ENCODE data around the gene RNF8. TPM values are rescaled to one million over a fixed set of nuclear protein-coding genes. Genes with fewer than 3 reads are reported as not detected.
A peak's percentile ranks its signal among the peaks of the same experiment; 100 is the strongest.
"Not testable (repeated sequence)": the region's sequence is repeated elsewhere in the genome, so short reads cannot be mapped to it uniquely, and the experiment has no call there.

RNF8 gene
- total RNA-seq, 1 experiment from 2014 or later = 22.0 TPM

DNA sequence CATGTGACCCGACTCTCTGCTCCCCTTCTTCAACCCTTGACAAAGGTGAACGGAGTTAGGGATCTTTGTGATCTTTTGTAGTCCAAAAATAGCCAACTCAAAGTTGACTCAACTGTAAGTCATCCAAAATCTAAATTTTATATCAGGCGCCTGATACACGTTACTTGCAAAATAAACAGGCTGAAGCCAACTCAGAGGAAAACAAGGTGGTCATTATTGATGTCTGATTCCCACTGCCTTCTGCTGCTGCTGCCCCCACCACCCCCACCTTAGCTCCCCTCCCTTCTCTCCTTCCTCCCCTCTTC lies 13.2 kb upstream of the RNF8 start:
- no peaks in the 10 kb centered on the region for H3K4me1 Mint-ChIP-seq (ENCODE audit: insufficient read depth, unreplicated experiment)
- peaks cover 12% of the 10 kb centered on the region for H3K36me3 Mint-ChIP-seq (ENCODE audit: insufficient read depth, unreplicated experiment)
- peaks cover 16% of the 10 kb centered on the region for H3K27me3 Mint-ChIP-seq (ENCODE audit: insufficient read depth, unreplicated experiment)
- ChIA-PET POLR2A (no interaction called here), CTCF (interaction anchor here (1.4 to 2.5 kb wide), 2 partner anchors 15 to 17 kb away, joined by 5 to 11 read pairs; no protein-coding TSS in a partner anchor)
- no TSS peak for BruUV-seq (replicated peaks)
- no peak for TF ChIP-seq CTCF (IDR thresholded peaks at IDR 0.05; ENCODE audit: unreplicated experiment)
- H3K9me3 Mint-ChIP-seq (ENCODE audit: unreplicated experiment) = no peaks in the 10 kb centered on the region
- intact Hi-C loops (cut with micrococcal nuclease) = no loop called here
- H3K4me3 Mint-ChIP-seq (ENCODE audit: unreplicated experiment) = no peak overlapping the region
- H3K27ac Mint-ChIP-seq (ENCODE audit: low read depth, unreplicated experiment) = no peak overlapping the region
- peak; percentile 1 for DNase-seq (ENCODE audit: unreplicated experiment)

- peaks cover 16% of the 10 kb centered on the region for H3K27me3 Mint-ChIP-seq (ENCODE audit: insufficient read depth, unreplicated experiment)
- no peak for TF ChIP-seq CTCF (IDR thresholded peaks at IDR 0.05; ENCODE audit: unreplicated experiment)
- DNase-seq (ENCODE audit: unreplicated experiment) = no peak
- H3K4me1 Mint-ChIP-seq (ENCODE audit: insufficient read depth, unreplicated experiment) = no peaks in the 10 kb centered on the region
- H3K4me3 Mint-ChIP-seq (ENCODE audit: unreplicated experiment) = no peak overlapping the region
- H3K27ac Mint-ChIP-seq (ENCODE audit: low read depth, unreplicated experiment) = no peak overlapping the region
- H3K9me3 Mint-ChIP-seq (ENCODE audit: unreplicated experiment) = no peaks in the 10 kb centered on the region
- CTCF ChIA-PET = interaction anchor here (1.8 kb wide), 1 partner anchor 18 kb away, joined by 4 read pairs; no protein-coding TSS in a partner anchor
- H3K36me3 Mint-ChIP-seq (ENCODE audit: insufficient read depth, unreplicated experiment) = peaks cover 5% of the 10 kb centered on the region
- POLR2A ChIA-PET = no interaction called here
- intact Hi-C loops (cut with micrococcal nuclease) = no loop called here
- no TSS peak for BruUV-seq (replicated peaks)
These were observed 10.5 kb upstream of the RNF8 start for GRCh38 chr6:37343248-37343647.

GRCh38 chr6:37344308-37344707 lies 9.5 kb upstream of the RNF8 start:
- no TSS peak for BruUV-seq (replicated peaks)
- no peaks in the 10 kb centered on the region for H3K9me3 Mint-ChIP-seq (ENCODE audit: unreplicated experiment)
- DNase-seq (ENCODE audit: unreplicated experiment) = no peak
- H3K4me3 Mint-ChIP-seq (ENCODE audit: unreplicated experiment) = no peak overlapping the region
- ChIA-PET POLR2A (interaction anchor here (0.6 kb wide), 1 partner anchor 42 kb away, joined by 3 read pairs; no protein-coding TSS in a partner anchor), CTCF (interaction anchor here (0.7 to 1.8 kb wide), 3 partner anchors 19 to 171 kb away, joined by 3 to 4 read pairs (median 3); no protein-coding TSS in a partner anchor)
- intact Hi-C loops (cut with micrococcal nuclease) = no loop called here
- H3K36me3 Mint-ChIP-seq (ENCODE audit: insufficient read depth, unreplicated experiment) = peaks cover 3% of the 10 kb centered on the region
- H3K4me1 Mint-ChIP-seq (ENCODE audit: insufficient read depth, unreplicated experiment) = no peaks in the 10 kb centered on the region
- TF ChIP-seq CTCF (IDR thresholded peaks at IDR 0.05; ENCODE audit: unreplicated experiment) = no peak
- no peak overlapping the region for H3K27ac Mint-ChIP-seq (ENCODE audit: low read depth, unreplicated experiment)
- H3K27me3 Mint-ChIP-seq (ENCODE audit: insufficient read depth, unreplicated experiment) = peaks cover 16% of the 10 kb centered on the region

GRCh38 chr6:37345804-37346203 lies 8.0 kb upstream of the RNF8 start:
- H3K27ac Mint-ChIP-seq (ENCODE audit: low read depth, unreplicated experiment); CTCF ChIA-PET; DNase-seq (ENCODE audit: unreplicated experiment); H3K9me3 Mint-ChIP-seq (ENCODE audit: unreplicated experiment); POLR2A ChIA-PET; H3K36me3 Mint-ChIP-seq (ENCODE audit: insufficient read depth, unreplicated experiment); BruUV-seq (replicated peaks); H3K4me3 Mint-ChIP-seq (ENCODE audit: unreplicated experiment); H3K4me1 Mint-ChIP-seq (ENCODE audit: insufficient read depth, unreplicated experiment); intact Hi-C loops (cut with micrococcal nuclease): not testable (repeated sequence)
- peaks cover 16% of the 10 kb centered on the region for H3K27me3 Mint-ChIP-seq (ENCODE audit: insufficient read depth, unreplicated experiment)

GRCh38 chr6:37347177-37347576 lies 6.6 kb upstream of the RNF8 start:
- no peaks in the 10 kb centered on the region for H3K36me3 Mint-ChIP-seq (ENCODE audit: insufficient read depth, unreplicated experiment)
- POLR2A ChIA-PET = no interaction called here
- intact Hi-C loops (cut with micrococcal nuclease) = no loop called here

More at GRCh38 chr6:37347177-37347576, 6.6 kb upstream of the RNF8 start:
- H3K4me3 Mint-ChIP-seq (ENCODE audit: unreplicated experiment) = no peak overlapping the region
- DNase-seq (ENCODE audit: unreplicated experiment) = no peak
- CTCF ChIA-PET = no interaction called here
- no peaks in the 10 kb centered on the region for H3K4me1 Mint-ChIP-seq (ENCODE audit: insufficient read depth, unreplicated experiment)
- no peaks in the 10 kb centered on the region for H3K9me3 Mint-ChIP-seq (ENCODE audit: unreplicated experiment)
- H3K27me3 Mint-ChIP-seq (ENCODE audit: insufficient read depth, unreplicated experiment) = peaks cover 16% of the 10 kb centered on the region
- TF ChIP-seq CTCF (IDR thresholded peaks at IDR 0.05; ENCODE audit: unreplicated experiment) = no peak
- no TSS peak for BruUV-seq (replicated peaks)
- no peak overlapping the region for H3K27ac Mint-ChIP-seq (ENCODE audit: low read depth, unreplicated experiment)
